IMR-90 (cell line): Measurements from ENCODE around the gene CIBAR2. TPM values are rescaled to one million over a fixed set of nuclear protein-coding genes. Genes with fewer than 3 reads are reported as not detected.

Experiments
- ATAC-seq: fragments of 200-7000 bp; cut with Tn5 transposase; 2 replicates; pipeline ENCODE4 v1.9.1; 2020; ENCODE audit warnings: low read depth, mild to moderate bottlenecking, moderate library complexity
- BruUV-seq: library from RNA; stranded (reverse); fragments of 400-500 nt; replicated peaks from 2 replicates; lab custom pipeline; 2021; lab: Mats Ljungman, UMichigan
- CTCF ChIA-PET: fragments of 300-600 bp; formaldehyde crosslinking; extraction: SDS; loops from one replicate; lab custom pipeline; 2021; ENCODE audit warnings: antibody characterized with exemption; lab: Yijun Ruan, JAX
- POLR2A ChIA-PET: fragments of 300-600 bp; sonication (Branson Sonifier 250); formaldehyde crosslinking; loops from one replicate; lab custom pipeline; 2022; ENCODE audit warnings: antibody characterized with exemption; ENCODE audit not compliant: unreplicated experiment; lab: Charles Lee
- DNase-seq: peaks from one replicate; pipeline ENCODE4 v3.0.0; 2013
- H2AFZ ChIP-seq: replicated peaks from 2 replicates; pipeline ENCODE3; 2013; ENCODE audit warnings: low read length, mild to moderate bottlenecking; ENCODE audit not compliant: poor library complexity
- H2AK5ac ChIP-seq: 2 replicates; pipeline ENCODE4 v1.6.1; 2013; ENCODE audit warnings: low read depth, low read length, inconsistent platforms
- H2AK9ac ChIP-seq: replicated peaks from 2 replicates; pipeline ENCODE3; 2013; ENCODE audit warnings: mild to moderate bottlenecking, low read depth, low read length, moderate library complexity; ENCODE audit not compliant: poor library complexity
- H2BK120ac ChIP-seq: 2 replicates; pipeline ENCODE4 v1.6.1; 2013; ENCODE audit warnings: low read depth, low read length, inconsistent platforms
- H2BK15ac ChIP-seq: 3 replicates; pipeline ENCODE4 v1.6.1; 2013; ENCODE audit warnings: low read depth, low read length, inconsistent platforms
- H2BK20ac ChIP-seq: 2 replicates; pipeline ENCODE4 v1.6.1; 2013; ENCODE audit warnings: low read depth, mild to moderate bottlenecking, inconsistent platforms, low read length, moderate library complexity
- H2BK5ac ChIP-seq: 2 replicates; pipeline ENCODE4 v1.6.1; 2013; ENCODE audit warnings: mild to moderate bottlenecking, low read depth, low read length, inconsistent platforms; ENCODE audit not compliant: poor library complexity, severe bottlenecking
- H3K14ac ChIP-seq: replicated peaks from 2 replicates; pipeline ENCODE4 v1.6.1; 2013; ENCODE audit warnings: low read depth, low read length, inconsistent platforms
- H3K18ac ChIP-seq: 2 replicates; pipeline ENCODE4 v1.6.1; 2013; ENCODE audit warnings: low read depth, low read length, control low read depth
- H3K23ac ChIP-seq: 2 replicates; pipeline ENCODE4 v1.6.1; 2013; ENCODE audit warnings: low read depth, low read length, inconsistent platforms
- H3K27ac ChIP-seq: 2 replicates; pipeline ENCODE4 v1.5.1; 2013; ENCODE audit warnings: mild to moderate bottlenecking, control low read depth, low read length; ENCODE audit not compliant: insufficient read depth
- H3K27me3 ChIP-seq: 2 replicates; pipeline ENCODE4 v1.6.1; 2013; ENCODE audit warnings: low read length; ENCODE audit not compliant: control insufficient read depth, insufficient read depth
- H3K36me3 ChIP-seq: 2 replicates; pipeline ENCODE4 v1.6.1; 2013; ENCODE audit warnings: low read length, mixed read lengths; ENCODE audit not compliant: control insufficient read depth, insufficient read depth
- H3K4ac ChIP-seq: 2 replicates; pipeline ENCODE4 v1.6.1; 2013; ENCODE audit warnings: low read depth, low read length, inconsistent platforms
- H3K4me1 ChIP-seq: 2 replicates; pipeline ENCODE4 v1.6.1; 2013; ENCODE audit warnings: low read length, mixed read lengths; ENCODE audit not compliant: control insufficient read depth, insufficient read depth
- H3K4me2 ChIP-seq: 2 replicates; pipeline ENCODE4 v1.6.1; 2013; ENCODE audit warnings: low read depth, mild to moderate bottlenecking, control low read depth, low read length, moderate library complexity
- H3K4me3 ChIP-seq: 2 replicates; pipeline ENCODE4 v1.5.1; 2013; ENCODE audit warnings: low read depth, mild to moderate bottlenecking, control low read depth, low read length, moderate library complexity; ENCODE audit not compliant: insufficient read depth
- H3K56ac ChIP-seq: 2 replicates; pipeline ENCODE4 v1.6.1; 2013; ENCODE audit warnings: low read length, inconsistent platforms; ENCODE audit not compliant: insufficient read depth; ENCODE audit errors: extremely low read depth
- H3K79me1 ChIP-seq, 2 experiments: 2 replicates each; pipeline ENCODE4 v1.6.1; 2013; ENCODE audit warnings: low read length in 2 of 2, inconsistent platforms in 1 of 2, low read depth in 1 of 2
- H3K9ac ChIP-seq: 2 replicates; pipeline ENCODE4 v1.6.1; 2013; ENCODE audit warnings: low read depth, low read length, control low read depth
- H3K9me1 ChIP-seq: 2 replicates; pipeline ENCODE4 v1.6.1; 2013; ENCODE audit warnings: low read length, inconsistent platforms; ENCODE audit not compliant: insufficient read depth
- H3K9me3 ChIP-seq: 2 replicates; pipeline ENCODE4 v1.6.1; 2013; ENCODE audit warnings: low read length; ENCODE audit not compliant: control insufficient read depth, insufficient read depth
- H4K20me1 ChIP-seq: 2 replicates; pipeline ENCODE4 v1.6.1; 2013; ENCODE audit warnings: low read length, inconsistent platforms; ENCODE audit not compliant: insufficient read depth
- H4K5ac ChIP-seq: 2 replicates; pipeline ENCODE4 v1.6.1; 2013; ENCODE audit warnings: mild to moderate bottlenecking, low read depth, low read length, control low read depth
- H4K8ac ChIP-seq, 2 experiments: 2 replicates each; pipeline ENCODE4 v1.6.1; 2013; ENCODE audit warnings: low read depth in 2 of 2, low read length in 2 of 2, control low read depth in 1 of 2, inconsistent platforms in 1 of 2
- H4K91ac ChIP-seq: 2 replicates; pipeline ENCODE4 v1.6.1; 2013; ENCODE audit warnings: low read depth, low read length, inconsistent platforms; ENCODE audit not compliant: insufficient read depth
- CEBPB ChIP-seq: IDR thresholded peaks from 2 replicates; pipeline ENCODE4 v1.6.1; 2012; ENCODE audit warnings: low read depth, low read length, improper control_type of control experiment
- CHD1 ChIP-seq: IDR thresholded peaks from 2 replicates; pipeline ENCODE4 v1.6.1; 2012; ENCODE audit warnings: low read depth, low read length, improper control_type of control experiment
- CTCF ChIP-seq: conservative IDR thresholded peaks from 2 replicates; pipeline ENCODE4 v1.5.1; 2012; ENCODE audit warnings: mild to moderate bottlenecking, low read depth, low read length, improper control_type of control experiment
- ELK1 ChIP-seq: fragments of 150-350 bp; IDR thresholded peaks from 2 replicates; pipeline ENCODE4 v1.6.1; 2016; ENCODE audit warnings: low read depth, mild to moderate bottlenecking, low read length, moderate library complexity, borderline replicate concordance
- FOS ChIP-seq: fragments of 150-350 bp; IDR thresholded peaks from 2 replicates; pipeline ENCODE4 v1.6.1; 2016; ENCODE audit warnings: low read depth, low read length
- MAFK ChIP-seq: IDR thresholded peaks from 2 replicates; pipeline ENCODE4 v1.6.1; 2012; ENCODE audit warnings: low read depth, low read length, improper control_type of control experiment
- MAZ ChIP-seq: IDR thresholded peaks from 2 replicates; pipeline ENCODE4 v1.6.1; 2012; ENCODE audit warnings: low read depth, mild to moderate bottlenecking, low read length, improper control_type of control experiment, moderate library complexity, borderline replicate concordance
- MXI1 ChIP-seq: IDR thresholded peaks from 2 replicates; pipeline ENCODE4 v1.6.1; 2012; ENCODE audit warnings: low read depth, mild to moderate bottlenecking, low read length, moderate library complexity, borderline replicate concordance
- NFE2L2 ChIP-seq: fragments of 150-350 bp; IDR thresholded peaks from 2 replicates; pipeline ENCODE4 v1.6.1; 2016; ENCODE audit warnings: low read depth, mild to moderate bottlenecking, low read length
- POLR2A ChIP-seq: IDR thresholded peaks from 2 replicates; pipeline ENCODE4 v1.6.1; 2012; ENCODE audit warnings: mild to moderate bottlenecking, low read depth, low read length
- RAD21 ChIP-seq: IDR thresholded peaks from 2 replicates; pipeline ENCODE4 v1.6.1; 2012; ENCODE audit warnings: low read length, improper control_type of control experiment
- RCOR1 ChIP-seq: IDR thresholded peaks from 2 replicates; pipeline ENCODE4 v1.6.1; 2012; ENCODE audit warnings: mild to moderate bottlenecking, low read length, improper control_type of control experiment; ENCODE audit not compliant: insufficient replicate concordance
- RFX5 ChIP-seq: IDR thresholded peaks from 2 replicates; pipeline ENCODE4 v1.8.0; 2012; ENCODE audit warnings: low read depth, mild to moderate bottlenecking, low read length, moderate library complexity
- SMC3 ChIP-seq: fragments of 150-350 bp; IDR thresholded peaks from 2 replicates; pipeline ENCODE4 v1.6.1; 2016; ENCODE audit warnings: low read depth, mild to moderate bottlenecking, antibody characterized with exemption, low read length, moderate library complexity
- USF2 ChIP-seq: fragments of 150-350 bp; IDR thresholded peaks from 2 replicates; pipeline ENCODE4 v1.6.1; 2017; ENCODE audit warnings: mild to moderate bottlenecking, antibody characterized with exemption, low read length, low read depth
- WGBS, 2 experiments: methylation state at CpG; one replicate each; pipeline versions ENCODE4 v1.1.5 to v1.1.7; 2013; ENCODE audit warnings: missing lambda C conversion rate in 2 of 2; ENCODE audit not compliant: insufficient read length in 1 of 2; ENCODE audit errors: extremely low coverage in 2 of 2; 5-methylcytosine and 5-hydroxymethylcytosine counted together
- dilution Hi-C: fragments of 300-500 bp; cut with HindIII; formaldehyde crosslinking; loops from one replicate; pipeline ENCODE4 v1.14.3; 2018; ENCODE audit warnings: low sequenced_read_pairs; ENCODE audit not compliant: unreplicated experiment
- in situ Hi-C: fragments of 300-500 bp; cut with MboI; formaldehyde crosslinking; loops from 3 replicates; pipeline ENCODE4 v1.14.3; 2019; ENCODE audit warnings: low sequenced_read_pairs, inconsistent platforms, mixed read lengths
- intact Hi-C: fragments of 100-400 bp; cut with micrococcal nuclease; formaldehyde crosslinking; loops from 2 replicates; pipeline ENCODE4 v1.10.0; 2022
- polyA plus RNA-seq, 3 experiments: library from polyadenylated mRNA; depleted of rRNA; stranded (reverse); fragments of >200 nt; gene quantifications; 2 replicates each; pipeline ENCODE4 v1.2.3, GENCODE V29; 2012; ENCODE audit warnings: low replicate concordance in 1 of 3
- total RNA-seq: library from RNA; depleted of rRNA; stranded (reverse); fragments of >200 nt; gene quantifications from 2 replicates; pipeline ENCODE4 v1.2.3, GENCODE V29; 2012

CIBAR2 gene
- total and polyA plus RNA-seq, 2 of the 4 experiments (the other 2 are of a cell fraction): 0.18 to 0.24 TPM

GRCh38 chr16:85150331-85150940 lies 38.2 kb upstream of the CIBAR2 start:
- dilution Hi-C loops (no loop called here), intact Hi-C loops (no loop called here), in situ Hi-C loops (no loop called here)
- Histone ChIP-seq H4K8ac (peak overlapping the region; percentile 88 to 92; a peak in 2 of 4 replicates), H3K14ac (peak overlapping the region; percentile 80), H3K9ac (peak overlapping the region; percentile 65; the same call in 1 of the 2 replicates), H2BK120ac (peak overlapping the region; percentile 52; the same call in 1 of the 2 replicates), H3K9me1 (0 out of 2 replicates have a peak, but pooled peaks cover 3% of the 10 kb centered on the region), H3K4me2 (no peak overlapping the region), H3K9me3 (no peaks in the 10 kb centered on the region), H3K56ac (no peak overlapping the region), H2BK5ac (peak overlapping the region; percentile 67), H3K4me3 (no peak overlapping the region), H4K20me1 (no peaks in the 10 kb centered on the region), H3K4me1 (peaks cover 24% of the 10 kb centered on the region), H2AFZ (no peak overlapping the region), H3K23ac (peak overlapping the region; percentile 77; the same call in 1 of the 2 replicates), H3K27me3 (no peaks in the 10 kb centered on the region; the same call in 1 of the 2 replicates), H2BK15ac (peak overlapping the region; percentile 77; the same call in 1 of the 3 replicates), H3K4ac (peak overlapping the region; percentile 28), H4K5ac (peak overlapping the region; percentile 4; the same call in 1 of the 2 replicates), H3K18ac (peak overlapping the region; percentile 81; the same call in 1 of the 2 replicates), H2BK20ac (peak overlapping the region; percentile 27; the same call in 1 of the 2 replicates), H3K36me3 (no peaks in the 10 kb centered on the region), H3K27ac (no peak overlapping the region), H2AK9ac (no peak overlapping the region), H3K79me1 (no peaks in the 10 kb centered on the region), H4K91ac (peak overlapping the region; percentile 65; the same call in 1 of the 2 replicates), H2AK5ac (peak overlapping the region; percentile 94)
- CTCF ChIA-PET: no interaction called here
- DNase-seq: no peak
- TF ChIP-seq NFE2L2: no peak
- TF ChIP-seq CHD1: no peak
- TF ChIP-seq MAZ: no peak
- no peak for TF ChIP-seq FOS
- no peak for TF ChIP-seq RAD21
- TF ChIP-seq CEBPB: no peak
- no peak for TF ChIP-seq POLR2A
- TF ChIP-seq SMC3: no peak
- TF ChIP-seq MXI1: no peak
- no peak for TF ChIP-seq USF2
- no peak for TF ChIP-seq CTCF
- no peak for TF ChIP-seq ELK1
- no peak for TF ChIP-seq MAFK
- no peak for TF ChIP-seq RFX5
- TF ChIP-seq RCOR1: no peak
- WGBS, 2 experiments: 92% methylated on average over 8 of the region's 9 CpGs; no CpG with 5 or more reads in 1 of the 2 experiments
- POLR2A ChIA-PET: no interaction called here
- BruUV-seq: no TSS peak
- no peak for ATAC-seq
